ENCODE data around the gene CRMP1.

- no peak for TF ChIP-seq POLR2A (IDR thresholded peaks at IDR 0.05)
- no peak for TF ChIP-seq CTCF (IDR thresholded peaks at IDR 0.05)
Measured at GRCh38 chr4:5870701-5871100, 22.2 kb downstream of the CRMP1 start.

Measured in thyroid gland (tissue), 4 donors.